T-helper 2 cell (primary cell): ENCODE measurements around the gene KCNH2.
A peak's percentile ranks its signal among the peaks of the same experiment; 100 is the strongest.
"Not testable (repeated sequence)": the region's sequence is repeated elsewhere in the genome, so short reads cannot be mapped to it uniquely, and the experiment has no call there.

Experiments
- DNase-seq, 5 experiments: peaks; one replicate each; pipeline versions ENCODE4 v3.0.0 to v3.0.0-alpha.2; 2012 to 2022

The KCNH2 gene

GRCh38 chr7:151012031-151012692 lies 34.0 kb upstream of the KCNH2 start:
- DNase-seq = no peak

DNA sequence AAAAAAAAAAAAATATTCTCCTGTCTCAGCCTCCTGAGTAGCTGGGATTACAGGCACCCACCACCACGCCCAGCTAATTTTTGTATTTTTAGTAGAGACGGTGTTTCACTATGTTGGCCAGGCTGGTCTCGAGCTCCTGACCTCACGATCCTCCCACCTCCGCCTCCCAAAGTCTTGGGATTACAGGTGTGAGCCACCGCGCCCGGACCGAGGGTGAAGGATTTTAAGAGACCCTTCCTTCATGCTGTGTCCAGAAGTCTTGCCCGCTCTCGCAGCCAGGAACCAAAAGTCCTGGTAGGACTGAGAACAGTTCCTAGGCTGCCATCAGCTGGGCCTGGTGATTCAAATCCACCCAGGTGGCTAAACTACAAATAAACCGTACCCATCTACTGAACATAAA lies 33.5 kb upstream of the KCNH2 start:
- not testable (repeated sequence) for DNase-seq

GRCh38 chr7:151011097-151011409 lies 32.9 kb upstream of the KCNH2 start:
- DNase-seq = no peak

DNA sequence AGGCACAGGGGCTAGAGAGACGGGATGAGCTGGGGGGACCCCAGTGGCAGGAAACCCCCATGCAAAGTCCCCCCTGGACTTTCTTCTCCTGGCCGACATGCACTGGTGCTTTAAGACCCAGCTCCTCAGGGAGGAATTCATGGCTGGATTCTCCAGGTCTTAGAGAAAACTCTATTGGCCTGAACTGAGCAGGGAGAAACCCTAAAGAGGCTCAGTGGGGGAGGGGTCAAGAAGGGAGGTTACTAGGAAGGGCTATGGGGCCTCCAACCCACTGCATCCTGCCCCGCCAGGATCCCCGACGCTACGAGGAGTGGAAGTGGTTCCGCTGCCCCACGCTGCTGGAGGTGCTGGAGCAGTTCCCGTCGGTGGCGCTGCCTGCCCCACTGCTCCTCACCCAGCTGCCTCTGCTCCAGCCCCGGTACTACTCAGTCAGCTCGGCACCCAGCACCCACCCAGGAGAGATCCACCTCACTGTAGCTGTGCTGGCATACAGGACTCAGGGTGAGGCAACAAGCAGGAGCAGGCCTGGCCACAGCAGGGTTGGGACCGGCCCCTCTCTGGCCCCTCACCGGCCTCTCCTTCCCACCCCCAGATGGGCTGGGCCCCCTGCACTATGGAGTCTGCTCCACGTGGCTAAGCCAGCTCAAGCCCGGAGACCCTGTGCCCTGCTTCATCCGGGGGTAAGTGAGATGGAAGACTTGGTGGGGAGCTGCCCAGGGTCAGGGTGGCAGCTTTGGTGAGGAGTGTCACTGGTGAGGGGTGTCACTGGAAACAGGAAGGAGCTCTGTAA lies 32.4 kb upstream of the KCNH2 start:
- peak in 1 of 5 experiments; percentile 71 for DNase-seq

GRCh38 chr7:151010037-151010306 lies 31.9 kb upstream of the KCNH2 start:
- DNase-seq = no peak

- DNase-seq = peak in 1 of 5 experiments; percentile 39
These were observed 31.4 kb upstream of the KCNH2 start for GRCh38 chr7:151009327-151010036.

DNA sequence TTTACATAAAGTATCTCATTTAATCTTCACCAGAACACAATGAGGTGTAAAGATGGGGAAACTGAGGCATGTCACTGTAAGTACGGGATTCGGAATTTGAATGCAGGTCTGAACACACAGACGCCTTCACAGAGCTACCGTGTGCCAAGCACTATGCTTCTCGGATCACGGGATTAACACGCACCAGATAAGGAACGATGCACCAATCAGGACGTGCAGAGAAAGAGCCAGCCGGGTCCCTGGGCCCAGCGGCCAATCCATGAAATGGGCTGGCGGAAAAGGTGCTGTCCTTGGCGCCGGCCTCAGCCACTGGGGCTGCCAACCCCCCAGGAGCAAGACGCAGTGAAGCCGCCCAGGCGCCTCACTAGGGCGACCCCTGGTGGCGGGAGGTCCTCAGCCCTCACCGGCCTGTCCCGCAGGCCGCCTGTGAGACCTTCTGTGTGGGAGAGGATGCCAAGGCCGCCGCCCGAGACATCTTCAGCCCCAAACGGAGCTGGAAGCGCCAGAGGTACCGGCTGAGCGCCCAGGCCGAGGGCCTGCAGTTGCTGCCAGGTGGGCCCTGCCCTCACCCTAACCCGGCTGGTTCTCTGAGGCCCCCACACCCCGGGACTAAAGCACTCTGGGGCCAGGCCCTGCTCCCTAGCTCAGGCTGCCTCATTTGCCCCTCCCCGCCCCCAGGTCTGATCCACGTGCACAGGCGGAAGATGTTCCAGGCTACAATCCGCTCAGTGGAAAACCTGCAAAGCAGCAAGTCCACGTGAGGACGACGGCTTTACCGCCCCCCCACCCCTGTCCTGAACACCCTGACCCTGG lies 30.6 kb upstream of the KCNH2 start:
- DNase-seq = peak; percentile 60 to 87 (median 73)

GRCh38 chr7:151008143-151008510 lies 30.0 kb upstream of the KCNH2 start:
- DNase-seq = peak in 2 of 5 experiments; percentile 53 to 87

DNA sequence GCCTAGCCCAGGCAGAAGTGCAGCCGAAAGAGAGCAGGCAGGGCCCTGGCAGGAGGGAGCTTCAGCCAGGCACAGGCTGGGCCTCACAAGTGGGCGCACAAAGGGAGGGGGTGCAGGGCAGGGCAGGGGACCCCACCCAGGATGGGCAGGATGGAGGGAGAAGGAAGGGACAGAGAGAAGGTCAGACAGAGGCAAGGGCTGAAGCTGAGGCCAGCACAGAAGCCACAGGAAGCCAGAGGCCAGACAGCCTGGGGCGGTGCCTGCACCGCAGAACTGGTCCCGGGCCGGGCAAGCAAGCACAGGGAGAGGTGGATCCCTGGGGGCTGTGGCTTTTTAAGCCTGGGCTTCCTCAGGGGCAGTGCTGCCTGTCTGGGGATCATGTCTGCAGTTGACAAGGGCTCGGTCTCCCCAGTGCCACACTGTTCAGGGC lies 29.4 kb upstream of the KCNH2 start:
- DNase-seq = no peak

GRCh38 chr7:151006590-151007300 lies 28.6 kb upstream of the KCNH2 start:
- DNase-seq = no peak

- no peak for DNase-seq
These were observed 27.4 kb upstream of the KCNH2 start for GRCh38 chr7:151005566-151005965.

DNA sequence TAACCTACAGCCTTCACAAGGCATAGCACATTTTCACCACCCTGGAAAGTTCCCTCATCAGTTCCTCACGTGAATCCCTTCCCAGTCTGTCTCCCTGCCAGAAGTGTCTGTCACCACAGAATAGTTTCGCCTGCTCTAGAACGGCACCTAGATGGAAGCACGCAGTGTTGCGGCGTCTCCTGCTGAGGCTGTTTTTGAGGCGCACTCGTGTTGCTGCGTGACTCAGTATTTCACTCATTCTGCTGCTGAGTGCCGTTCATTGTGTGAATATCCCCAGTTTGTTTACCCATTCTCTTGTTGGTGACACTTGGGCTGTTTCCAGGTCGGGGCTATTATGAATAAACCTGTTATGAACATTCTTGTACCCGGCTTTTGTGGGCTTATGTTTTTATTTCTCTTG lies 25.5 kb upstream of the KCNH2 start:
- no peak for DNase-seq

DNA sequence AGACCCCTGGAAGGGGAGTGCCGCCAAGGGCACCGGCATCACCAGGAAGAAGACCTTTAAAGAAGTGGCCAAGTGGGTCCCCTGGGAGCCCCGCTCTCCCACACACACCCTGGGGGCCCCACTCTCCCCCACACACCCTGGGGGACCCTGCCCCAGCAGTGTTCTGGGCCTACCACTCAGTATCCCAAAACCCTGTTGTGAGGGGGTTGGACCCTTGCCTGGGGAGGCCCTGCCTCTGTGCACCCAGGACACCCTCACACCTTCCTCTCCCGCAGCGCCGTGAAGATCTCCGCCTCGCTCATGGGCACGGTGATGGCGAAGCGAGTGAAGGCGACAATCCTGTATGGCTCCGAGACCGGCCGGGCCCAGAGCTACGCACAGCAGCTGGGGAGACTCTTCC lies 23.4 kb upstream of the KCNH2 start:
- no peak for DNase-seq

GRCh38 chr7:151000897-151001495 lies 22.9 kb upstream of the KCNH2 start:
- DNase-seq = no peak

DNA sequence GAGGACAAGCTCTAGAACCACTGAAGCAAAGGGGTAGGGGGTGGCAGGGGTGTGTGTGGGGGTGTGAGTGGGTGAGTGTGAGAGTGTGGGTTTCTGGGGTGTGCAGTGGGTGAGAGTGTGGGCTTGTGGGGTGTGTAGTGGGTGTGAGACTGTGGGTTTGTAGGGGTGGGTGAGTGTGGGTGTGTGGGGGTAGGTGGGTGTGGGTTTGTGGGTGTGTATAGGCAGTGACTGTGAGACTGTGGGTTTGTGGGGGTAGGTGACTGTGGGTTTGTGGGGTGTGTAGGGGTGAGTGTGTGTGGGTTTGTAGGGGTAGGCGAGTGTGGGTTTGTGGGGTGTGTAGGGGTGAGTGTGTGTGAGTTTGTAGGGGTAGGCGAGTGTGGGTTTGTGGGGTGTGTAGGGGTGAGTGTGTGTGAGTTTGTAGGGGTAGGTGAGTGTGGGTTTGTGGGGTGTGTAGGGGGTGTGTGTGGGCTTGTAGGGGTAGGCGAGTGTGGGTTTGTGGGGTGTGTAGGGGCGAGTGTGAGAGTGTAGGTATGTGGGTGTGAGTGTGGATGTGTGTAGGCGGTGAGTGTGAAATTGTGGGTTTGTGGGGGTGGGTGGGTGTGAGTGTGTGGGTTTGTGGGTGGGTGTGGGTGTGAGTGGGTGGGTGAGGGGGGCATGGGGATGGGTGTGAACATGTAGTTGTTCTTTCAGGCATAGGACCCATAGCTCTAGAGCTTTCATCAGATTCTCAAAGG lies 21.5 kb upstream of the KCNH2 start:
- DNase-seq = peak in 2 of 5 experiments; percentile 32 to 69

- DNase-seq = no peak
These were observed 20.9 kb upstream of the KCNH2 start for GRCh38 chr7:150999001-150999400.

- no peak for DNase-seq
These were observed 20.2 kb upstream of the KCNH2 start for GRCh38 chr7:150998341-150998740.

GRCh38 chr7:150997817-150998216 lies 19.7 kb upstream of the KCNH2 start:
- no peak for DNase-seq

- no peak for DNase-seq
These were observed 19.0 kb upstream of the KCNH2 start for GRCh38 chr7:150997075-150997511.

GRCh38 chr7:150996376-150997074 lies 18.4 kb upstream of the KCNH2 start:
- DNase-seq = no peak
